HEK293 (cell line): Measurements from ENCODE around the gene NPNT.

Experiments used
- CTCF ChIA-PET: fragments of 350-600 bp; formaldehyde crosslinking; extraction: SDS; loops from one replicate; lab custom pipeline; 2021; ENCODE audit warnings: antibody characterized with exemption; lab: Yijun Ruan, JAX
- POLR2A ChIA-PET: fragments of 300-600 bp; formaldehyde crosslinking; extraction: SDS; loops from one replicate; lab custom pipeline; 2020; ENCODE audit warnings: antibody characterized with exemption, inconsistent platforms; lab: Yijun Ruan, JAX
- H3K27ac ChIP-seq: fragments of 200-500 bp; sonication (Bioruptor generic); 2 replicates; pipeline ENCODE4 v1.5.1; 2014; ENCODE audit warnings: low read depth, low read length, control low read depth, inconsistent platforms; ENCODE audit errors: extremely low read depth
- H3K36me3 ChIP-seq, 2 experiments: fragments of 200-500 bp in 1 of 2; sonication (Bioruptor generic) in 1 of 2; 1 replicate in 1 of 2; 2 replicates in 1 of 2; pipeline ENCODE4 v1.5.1; 2014 to 2017; ENCODE audit warnings: inconsistent platforms in 2 of 2, low read length in 2 of 2; ENCODE audit not compliant: control insufficient read depth in 2 of 2, insufficient read depth in 1 of 2
- H3K4me1 ChIP-seq: fragments of 200-500 bp; sonication (Bioruptor generic); 2 replicates; pipeline ENCODE4 v1.5.1; 2014; ENCODE audit warnings: mild to moderate bottlenecking, low read length, inconsistent platforms; ENCODE audit not compliant: control insufficient read depth, insufficient read depth
- H3K4me3 ChIP-seq: 2 replicates; pipeline ENCODE4 v1.5.1; 2011; ENCODE audit warnings: low read depth, mild to moderate bottlenecking, control low read depth, low read length, moderate library complexity
- H3K9me3 ChIP-seq: fragments of 200-500 bp; sonication (Bioruptor generic); 2 replicates; pipeline ENCODE4 v1.5.1; 2014; ENCODE audit warnings: low read depth, low read length, inconsistent platforms; ENCODE audit not compliant: control insufficient read depth, insufficient read depth
- BCL11B ChIP-seq: fragments of 450-650 bp; formaldehyde crosslinking; IDR thresholded peaks from 2 replicates; pipeline ENCODE4 v1.5.1; 2016; ENCODE audit warnings: low read depth, missing biosample characterization, missing genetic modification characterization
- GLIS1 ChIP-seq: fragments of 450-650 bp; formaldehyde crosslinking; IDR thresholded peaks from 2 replicates; pipeline ENCODE4 v1.5.1; 2016; ENCODE audit warnings: missing biosample characterization, missing genetic modification characterization
- MEIS1 ChIP-seq: sonication (generic); formaldehyde crosslinking; IDR thresholded peaks from 2 replicates; pipeline ENCODE4 v1.8.1; 2022; ENCODE audit warnings: missing genetic modification reagents, mild to moderate bottlenecking, borderline replicate concordance
- SCRT1 ChIP-seq: fragments of 450-650 bp; formaldehyde crosslinking; IDR thresholded peaks from 2 replicates; pipeline ENCODE4 v1.5.1; 2016; ENCODE audit warnings: missing biosample characterization, missing genetic modification characterization, borderline replicate concordance
- ZNF121 ChIP-seq: fragments of 450-650 bp; formaldehyde crosslinking; IDR thresholded peaks from 2 replicates; pipeline ENCODE4 v1.5.1; 2016; ENCODE audit warnings: missing biosample characterization, missing genetic modification characterization
- ZNF157 ChIP-seq: fragments of 450-650 bp; formaldehyde crosslinking; IDR thresholded peaks from 2 replicates; pipeline ENCODE4 v1.5.1; 2016; ENCODE audit warnings: missing biosample characterization, missing genetic modification characterization
- ZNF239 ChIP-seq: fragments of 450-650 bp; formaldehyde crosslinking; IDR thresholded peaks from 2 replicates; pipeline ENCODE4 v1.5.1; 2016; ENCODE audit warnings: missing biosample characterization, missing genetic modification characterization
- ZNF248 ChIP-seq: fragments of 450-650 bp; formaldehyde crosslinking; IDR thresholded peaks from 2 replicates; pipeline ENCODE4 v1.5.1; 2017; ENCODE audit warnings: missing biosample characterization, missing genetic modification characterization
- ZNF354C ChIP-seq: fragments of 450-650 bp; formaldehyde crosslinking; IDR thresholded peaks from 2 replicates; pipeline ENCODE4 v1.5.1; 2016; ENCODE audit warnings: missing biosample characterization, missing genetic modification characterization, low read depth, borderline replicate concordance
- ZNF37A ChIP-seq: fragments of 450-650 bp; IDR thresholded peaks from 2 replicates; pipeline ENCODE4 v1.5.1; 2018; ENCODE audit warnings: missing biosample characterization, missing genetic modification characterization
- ZNF416 ChIP-seq: fragments of 450-650 bp; formaldehyde crosslinking; IDR thresholded peaks from 2 replicates; pipeline ENCODE4 v1.5.1; 2016; ENCODE audit warnings: missing biosample characterization, missing genetic modification characterization
- ZNF433 ChIP-seq: fragments of 450-650 bp; formaldehyde crosslinking; IDR thresholded peaks from 2 replicates; pipeline ENCODE4 v1.5.1; 2016; ENCODE audit warnings: missing biosample characterization, missing genetic modification characterization, low read depth
- ZNF549 ChIP-seq: fragments of 450-650 bp; IDR thresholded peaks from 2 replicates; pipeline ENCODE4 v1.5.1; 2018; ENCODE audit warnings: missing biosample characterization, missing genetic modification characterization, mild to moderate bottlenecking, inconsistent platforms, moderate library complexity
- ZNF585B ChIP-seq: fragments of 450-650 bp; formaldehyde crosslinking; IDR thresholded peaks from 2 replicates; pipeline ENCODE4 v1.5.1; 2016; ENCODE audit warnings: missing biosample characterization, missing genetic modification characterization
- ZNF610 ChIP-seq: fragments of 450-650 bp; formaldehyde crosslinking; IDR thresholded peaks from 2 replicates; pipeline ENCODE4 v1.5.1; 2016; ENCODE audit warnings: missing biosample characterization, missing genetic modification characterization, borderline replicate concordance
- ZNF645 ChIP-seq: fragments of 450-650 bp; formaldehyde crosslinking; IDR thresholded peaks from 2 replicates; pipeline ENCODE4; 2016; ENCODE audit warnings: missing biosample characterization, missing genetic modification characterization
- ZNF658 ChIP-seq: fragments of 450-650 bp; formaldehyde crosslinking; IDR thresholded peaks from 2 replicates; pipeline ENCODE4; 2016; ENCODE audit warnings: missing biosample characterization, missing genetic modification characterization
- TF ChIP-seq, protein P1 (sequence below): fragments of 450-650 bp; formaldehyde crosslinking; IDR thresholded peaks from 2 replicates; pipeline ENCODE4 v1.5.1; 2017; ENCODE audit warnings: missing biosample characterization, missing genetic modification characterization
- TF ChIP-seq, protein P2 (sequence below): fragments of 450-650 bp; formaldehyde crosslinking; IDR thresholded peaks from 2 replicates; pipeline ENCODE4 v1.5.1; 2016; ENCODE audit warnings: missing biosample characterization, missing genetic modification characterization
- TF ChIP-seq, protein P3 (sequence below): fragments of 450-650 bp; formaldehyde crosslinking; IDR thresholded peaks from 2 replicates; pipeline ENCODE4 v1.5.1; 2016; ENCODE audit warnings: missing biosample characterization, missing genetic modification characterization
- TF ChIP-seq, protein P4 (sequence below): sonication (generic); formaldehyde crosslinking; IDR thresholded peaks from 2 replicates; pipeline ENCODE4 v1.8.1; 2022; ENCODE audit warnings: mild to moderate bottlenecking, moderate library complexity, missing genetic modification reagents
- TF ChIP-seq, protein P5 (sequence below): fragments of 450-650 bp; formaldehyde crosslinking; IDR thresholded peaks from 2 replicates; pipeline ENCODE4 v1.5.1; 2016; ENCODE audit warnings: missing biosample characterization, missing genetic modification characterization

The NPNT gene

GRCh38 chr4:105957680-105958079 lies 62.4 kb downstream of the NPNT start:
- H3K36me3 ChIP-seq = peaks cover 0 to 7% of the 10 kb centered on the region in 2 experiments; a peak in 2 of 3 replicates
- TF ChIP-seq, protein P1, sequence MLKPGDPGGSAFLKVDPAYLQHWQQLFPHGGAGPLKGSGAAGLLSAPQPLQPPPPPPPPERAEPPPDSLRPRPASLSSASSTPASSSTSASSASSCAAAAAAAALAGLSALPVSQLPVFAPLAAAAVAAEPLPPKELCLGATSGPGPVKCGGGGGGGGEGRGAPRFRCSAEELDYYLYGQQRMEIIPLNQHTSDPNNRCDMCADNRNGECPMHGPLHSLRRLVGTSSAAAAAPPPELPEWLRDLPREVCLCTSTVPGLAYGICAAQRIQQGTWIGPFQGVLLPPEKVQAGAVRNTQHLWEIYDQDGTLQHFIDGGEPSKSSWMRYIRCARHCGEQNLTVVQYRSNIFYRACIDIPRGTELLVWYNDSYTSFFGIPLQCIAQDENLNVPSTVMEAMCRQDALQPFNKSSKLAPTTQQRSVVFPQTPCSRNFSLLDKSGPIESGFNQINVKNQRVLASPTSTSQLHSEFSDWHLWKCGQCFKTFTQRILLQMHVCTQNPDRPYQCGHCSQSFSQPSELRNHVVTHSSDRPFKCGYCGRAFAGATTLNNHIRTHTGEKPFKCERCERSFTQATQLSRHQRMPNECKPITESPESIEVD = no peak
- CTCF ChIA-PET = no interaction called here
- POLR2A ChIA-PET = no interaction called here
- H3K4me1 ChIP-seq = no peaks in the 10 kb centered on the region
- H3K27ac ChIP-seq = no peak overlapping the region
- H3K9me3 ChIP-seq = no peaks in the 10 kb centered on the region
- no peak overlapping the region for H3K4me3 ChIP-seq

- no peak for TF ChIP-seq ZNF610 (tag by site-specific recombination)
- TF ChIP-seq ZNF121 (tag by site-specific recombination) = no peak
- no peak for TF ChIP-seq ZNF645 (tag by site-specific recombination)
- TF ChIP-seq ZNF416 (tag by site-specific recombination) = no peak
- no peak for TF ChIP-seq ZNF433 (tag by site-specific recombination)
- no peak for TF ChIP-seq GLIS1
- no peak for TF ChIP-seq ZNF585B (tag by site-specific recombination)
- no peak for TF ChIP-seq ZNF239 (tag by site-specific recombination)
- TF ChIP-seq, protein P2, sequence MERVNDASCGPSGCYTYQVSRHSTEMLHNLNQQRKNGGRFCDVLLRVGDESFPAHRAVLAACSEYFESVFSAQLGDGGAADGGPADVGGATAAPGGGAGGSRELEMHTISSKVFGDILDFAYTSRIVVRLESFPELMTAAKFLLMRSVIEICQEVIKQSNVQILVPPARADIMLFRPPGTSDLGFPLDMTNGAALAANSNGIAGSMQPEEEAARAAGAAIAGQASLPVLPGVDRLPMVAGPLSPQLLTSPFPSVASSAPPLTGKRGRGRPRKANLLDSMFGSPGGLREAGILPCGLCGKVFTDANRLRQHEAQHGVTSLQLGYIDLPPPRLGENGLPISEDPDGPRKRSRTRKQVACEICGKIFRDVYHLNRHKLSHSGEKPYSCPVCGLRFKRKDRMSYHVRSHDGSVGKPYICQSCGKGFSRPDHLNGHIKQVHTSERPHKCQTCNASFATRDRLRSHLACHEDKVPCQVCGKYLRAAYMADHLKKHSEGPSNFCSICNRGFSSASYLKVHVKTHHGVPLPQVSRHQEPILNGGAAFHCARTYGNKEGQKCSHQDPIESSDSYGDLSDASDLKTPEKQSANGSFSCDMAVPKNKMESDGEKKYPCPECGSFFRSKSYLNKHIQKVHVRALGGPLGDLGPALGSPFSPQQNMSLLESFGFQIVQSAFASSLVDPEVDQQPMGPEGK (tag by site-specific recombination) = no peak
- TF ChIP-seq, protein P3, sequence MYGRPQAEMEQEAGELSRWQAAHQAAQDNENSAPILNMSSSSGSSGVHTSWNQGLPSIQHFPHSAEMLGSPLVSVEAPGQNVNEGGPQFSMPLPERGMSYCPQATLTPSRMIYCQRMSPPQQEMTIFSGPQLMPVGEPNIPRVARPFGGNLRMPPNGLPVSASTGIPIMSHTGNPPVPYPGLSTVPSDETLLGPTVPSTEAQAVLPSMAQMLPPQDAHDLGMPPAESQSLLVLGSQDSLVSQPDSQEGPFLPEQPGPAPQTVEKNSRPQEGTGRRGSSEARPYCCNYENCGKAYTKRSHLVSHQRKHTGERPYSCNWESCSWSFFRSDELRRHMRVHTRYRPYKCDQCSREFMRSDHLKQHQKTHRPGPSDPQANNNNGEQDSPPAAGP = no peak
- Histone ChIP-seq H3K4me1 (no peaks in the 10 kb centered on the region), H3K36me3 (peaks cover 0 to 7% of the 10 kb centered on the region in 2 experiments; a peak in 2 of 3 replicates), H3K27ac (no peak overlapping the region), H3K4me3 (no peak overlapping the region), H3K9me3 (no peaks in the 10 kb centered on the region)
- POLR2A ChIA-PET = no interaction called here
- CTCF ChIA-PET = no interaction called here
Observed at GRCh38 chr4:105963461-105964400, 68.5 kb downstream of the NPNT start.

DNA sequence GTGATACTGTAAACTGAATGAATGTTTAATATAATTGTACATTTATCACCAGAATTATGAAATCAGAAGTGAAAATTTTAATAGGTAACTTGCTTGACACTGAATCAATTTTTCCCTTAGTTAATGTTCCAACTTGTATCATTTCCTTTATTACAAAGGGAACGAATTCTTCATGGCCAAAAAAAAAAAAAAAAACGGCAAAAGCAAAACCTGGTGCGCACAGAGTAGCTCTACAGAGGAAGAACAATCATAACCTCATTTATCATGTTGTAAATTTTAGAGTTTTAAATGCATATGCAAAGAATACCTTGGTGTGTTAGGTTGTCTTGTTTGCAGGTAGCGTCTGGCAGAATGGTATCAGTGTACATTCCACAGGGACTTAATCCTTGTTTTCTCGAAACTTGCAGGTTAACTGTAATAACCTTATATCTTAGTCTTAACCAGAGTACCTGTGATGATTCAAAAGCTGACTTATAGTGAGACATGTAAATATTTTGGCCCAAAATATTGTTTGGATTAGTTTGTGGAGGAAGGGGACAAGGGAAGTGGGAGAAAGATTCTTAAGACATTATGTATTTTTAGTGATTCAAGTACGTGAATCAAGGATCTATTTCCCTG lies 70.0 kb downstream of the NPNT start:
- ChIA-PET CTCF (no interaction called here), POLR2A (no interaction called here)
- Histone ChIP-seq H3K4me1 (no peaks in the 10 kb centered on the region), H3K27ac (no peak overlapping the region), H3K4me3 (no peak overlapping the region), H3K9me3 (no peaks in the 10 kb centered on the region), H3K36me3 (peaks cover 0 to 4% of the 10 kb centered on the region in 2 experiments; a peak in 1 of 3 replicates)
- TF ChIP-seq SCRT1 (tag by site-specific recombination) (no peak), MEIS1 (CRISPR knock-in tag) (no peak), ZNF37A (no peak), ZNF157 (tag by site-specific recombination) (no peak), ZNF248 (tag by site-specific recombination) (no peak), BCL11B (tag by site-specific recombination) (no peak), ZNF549 (tag by site-specific recombination) (no peak), ZNF658 (tag by site-specific recombination) (no peak), ZNF354C (tag by site-specific recombination) (no peak)
- TF ChIP-seq, protein P4, sequence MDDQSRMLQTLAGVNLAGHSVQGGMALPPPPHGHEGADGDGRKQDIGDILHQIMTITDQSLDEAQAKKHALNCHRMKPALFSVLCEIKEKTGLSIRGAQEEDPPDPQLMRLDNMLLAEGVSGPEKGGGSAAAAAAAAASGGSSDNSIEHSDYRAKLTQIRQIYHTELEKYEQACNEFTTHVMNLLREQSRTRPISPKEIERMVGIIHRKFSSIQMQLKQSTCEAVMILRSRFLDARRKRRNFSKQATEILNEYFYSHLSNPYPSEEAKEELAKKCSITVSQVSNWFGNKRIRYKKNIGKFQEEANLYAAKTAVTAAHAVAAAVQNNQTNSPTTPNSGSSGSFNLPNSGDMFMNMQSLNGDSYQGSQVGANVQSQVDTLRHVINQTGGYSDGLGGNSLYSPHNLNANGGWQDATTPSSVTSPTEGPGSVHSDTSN = no peak
- TF ChIP-seq, protein P5, sequence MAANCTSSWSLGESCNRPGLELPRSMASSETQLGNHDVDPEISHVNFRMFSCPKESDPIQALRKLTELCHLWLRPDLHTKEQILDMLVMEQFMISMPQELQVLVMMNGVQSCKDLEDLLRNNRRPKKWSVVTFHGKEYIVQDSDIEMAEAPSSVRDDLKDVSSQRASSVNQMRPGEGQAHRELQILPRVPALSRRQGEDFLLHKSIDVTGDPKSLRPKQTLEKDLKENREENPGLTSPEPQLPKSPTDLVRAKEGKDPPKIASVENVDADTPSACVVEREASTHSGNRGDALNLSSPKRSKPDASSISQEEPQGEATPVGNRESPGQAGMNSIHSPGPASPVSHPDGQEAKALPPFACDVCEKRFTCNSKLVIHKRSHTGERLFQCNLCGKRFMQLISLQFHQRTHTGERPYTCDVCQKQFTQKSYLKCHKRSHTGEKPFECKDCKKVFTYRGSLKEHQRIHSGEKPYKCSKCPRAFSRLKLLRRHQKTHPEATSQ = no peak
